GM12801 (cell line): ENCODE measurements around the gene EIF2S1.

ENCODE experiments used
- TF ChIP-seq, protein P1 (sequence below): IDR thresholded peaks from one replicate; pipeline ENCODE4 v1.5.1; 2011; ENCODE audit warnings: control low read depth; ENCODE audit not compliant: insufficient read length; ENCODE audit errors: extremely low read depth

The EIF2S1 gene

DNA sequence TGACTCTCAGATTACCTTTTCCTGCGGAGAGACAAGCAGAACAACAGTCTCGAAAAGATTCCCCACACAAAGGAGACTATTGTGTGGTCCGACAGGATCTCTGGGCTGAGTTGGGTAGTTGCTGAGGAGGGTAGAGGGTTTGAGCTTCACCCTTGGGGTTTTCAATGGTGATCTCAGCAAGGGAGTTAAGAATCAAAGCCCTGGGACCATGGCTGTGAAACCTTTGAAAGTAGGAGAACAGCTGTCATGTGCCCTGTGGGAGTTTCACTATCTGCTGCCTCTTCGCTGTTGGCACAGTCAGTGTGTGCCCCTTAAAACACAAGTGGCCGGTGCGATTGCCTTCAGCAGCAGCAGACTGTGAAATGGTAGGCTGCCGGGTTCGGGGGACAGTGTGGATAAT, 66.0 kb downstream of the EIF2S1 start:
- TF ChIP-seq, protein P1, sequence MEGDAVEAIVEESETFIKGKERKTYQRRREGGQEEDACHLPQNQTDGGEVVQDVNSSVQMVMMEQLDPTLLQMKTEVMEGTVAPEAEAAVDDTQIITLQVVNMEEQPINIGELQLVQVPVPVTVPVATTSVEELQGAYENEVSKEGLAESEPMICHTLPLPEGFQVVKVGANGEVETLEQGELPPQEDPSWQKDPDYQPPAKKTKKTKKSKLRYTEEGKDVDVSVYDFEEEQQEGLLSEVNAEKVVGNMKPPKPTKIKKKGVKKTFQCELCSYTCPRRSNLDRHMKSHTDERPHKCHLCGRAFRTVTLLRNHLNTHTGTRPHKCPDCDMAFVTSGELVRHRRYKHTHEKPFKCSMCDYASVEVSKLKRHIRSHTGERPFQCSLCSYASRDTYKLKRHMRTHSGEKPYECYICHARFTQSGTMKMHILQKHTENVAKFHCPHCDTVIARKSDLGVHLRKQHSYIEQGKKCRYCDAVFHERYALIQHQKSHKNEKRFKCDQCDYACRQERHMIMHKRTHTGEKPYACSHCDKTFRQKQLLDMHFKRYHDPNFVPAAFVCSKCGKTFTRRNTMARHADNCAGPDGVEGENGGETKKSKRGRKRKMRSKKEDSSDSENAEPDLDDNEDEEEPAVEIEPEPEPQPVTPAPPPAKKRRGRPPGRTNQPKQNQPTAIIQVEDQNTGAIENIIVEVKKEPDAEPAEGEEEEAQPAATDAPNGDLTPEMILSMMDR: no peak

DNA sequence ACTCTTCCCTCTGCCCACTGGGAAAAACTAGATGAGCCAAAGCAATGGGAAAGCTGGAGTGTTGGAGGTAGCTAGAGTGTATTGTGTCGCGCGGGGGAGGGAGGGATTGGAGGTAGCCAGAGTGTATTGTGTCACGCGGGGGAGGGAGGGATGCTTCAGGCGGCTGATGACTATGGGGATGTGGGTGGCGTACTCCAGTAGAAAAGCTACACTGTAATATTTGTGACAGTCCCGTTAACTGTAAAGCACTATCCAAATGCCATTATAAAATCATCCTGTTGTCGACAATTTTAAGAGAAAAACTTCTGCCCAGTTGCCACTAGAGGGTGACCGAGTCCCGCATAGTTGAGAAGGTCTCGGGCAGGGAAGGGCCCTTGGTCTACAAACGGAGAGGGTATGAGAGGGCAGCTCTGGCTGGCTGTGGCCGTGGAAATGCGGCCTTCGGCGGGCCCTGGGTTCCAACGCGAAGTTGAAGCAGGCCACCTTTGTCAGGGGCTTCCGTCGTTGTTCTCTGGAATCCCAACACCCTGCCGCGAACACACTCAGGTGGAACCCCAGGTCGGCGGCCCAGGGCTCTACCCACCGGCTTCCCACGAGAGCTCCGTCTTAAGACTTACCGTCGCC, 67.0 kb downstream of the EIF2S1 start:
- TF ChIP-seq, protein P1: no peak

DNA sequence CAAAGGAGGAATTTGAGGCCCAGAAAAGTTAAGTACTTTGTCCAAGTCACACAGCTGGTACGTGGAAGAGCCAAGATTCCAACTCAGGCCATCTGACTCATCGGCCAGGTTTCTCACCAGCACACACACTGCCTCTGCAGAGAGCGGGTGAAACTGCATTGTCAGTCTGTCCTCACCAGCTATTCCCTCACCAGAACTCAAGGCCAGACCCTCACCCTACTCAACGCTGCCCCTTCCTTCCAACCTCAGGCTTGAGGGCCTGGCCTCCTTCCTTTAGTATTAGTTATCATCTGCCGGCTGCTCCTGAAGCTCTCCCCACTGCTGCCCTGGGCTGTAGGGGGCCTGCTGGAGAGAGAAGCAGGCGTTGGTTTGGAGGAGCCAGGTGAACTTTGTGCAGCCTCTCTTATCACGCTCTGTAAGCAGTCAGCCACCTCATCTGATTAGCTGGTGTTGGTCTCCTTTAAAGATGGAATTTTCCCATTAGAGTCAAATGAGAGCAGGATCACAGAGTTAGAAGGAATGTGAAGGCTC, 68.4 kb downstream of the EIF2S1 start:
- TF ChIP-seq, protein P1: no peak

DNA sequence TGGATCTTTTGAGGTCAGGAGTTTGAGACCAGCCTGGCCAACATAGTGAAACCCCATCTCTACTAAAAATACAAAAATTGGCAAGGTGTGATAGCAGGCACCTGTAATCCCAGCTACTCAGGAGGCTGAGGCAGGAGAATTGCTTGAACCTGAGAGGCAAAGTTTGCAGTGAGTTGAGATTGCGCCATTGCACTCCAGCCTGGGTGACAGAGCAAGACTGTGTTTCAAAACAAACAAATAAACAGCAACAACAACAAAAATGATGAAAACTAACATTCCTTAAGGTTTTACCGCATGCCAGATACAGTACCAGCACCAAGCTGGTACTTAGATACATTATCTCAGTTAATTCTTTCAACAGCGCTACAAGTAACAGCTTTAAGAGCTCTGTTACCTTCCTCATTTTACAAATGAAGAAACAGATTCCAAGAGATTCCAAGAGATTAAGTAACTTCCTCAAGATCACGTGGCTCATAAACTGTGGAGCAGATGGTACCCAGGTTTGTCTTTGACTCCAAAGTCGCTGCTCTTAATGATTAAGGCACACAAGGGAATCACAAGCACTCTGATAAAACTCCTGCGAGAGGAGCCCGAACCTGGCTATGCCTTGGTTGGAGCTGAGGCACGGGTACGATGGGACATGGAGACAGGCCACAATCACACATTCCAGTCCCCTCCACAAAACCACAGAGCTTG, 69.5 kb downstream of the EIF2S1 start:
- TF ChIP-seq, protein P1: no peak

DNA sequence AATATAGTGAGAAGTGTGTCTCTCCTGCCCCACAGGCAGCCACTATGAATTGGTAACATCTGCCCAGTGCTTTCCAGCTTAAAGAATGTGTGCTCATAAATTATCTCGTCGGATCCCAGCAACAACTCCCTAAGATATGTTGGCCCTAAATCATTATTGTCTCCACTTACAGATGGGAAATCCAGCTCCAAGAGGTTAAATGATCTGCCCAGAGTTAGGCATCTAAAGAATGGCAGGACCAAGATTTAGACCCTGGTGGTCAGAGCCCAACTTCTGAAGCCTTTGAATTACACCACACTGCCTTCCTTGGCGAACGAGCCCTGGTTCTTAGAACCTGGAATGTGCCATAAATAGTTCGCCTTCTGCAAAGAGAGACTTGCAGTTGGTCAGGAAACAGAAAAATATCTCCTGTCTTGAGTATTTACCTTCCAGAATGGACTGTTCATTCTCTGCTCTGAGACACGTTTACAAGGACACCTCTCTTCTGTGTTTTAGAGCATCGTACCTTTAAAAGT, 72.0 kb downstream of the EIF2S1 start:
- TF ChIP-seq, protein P1: no peak

DNA sequence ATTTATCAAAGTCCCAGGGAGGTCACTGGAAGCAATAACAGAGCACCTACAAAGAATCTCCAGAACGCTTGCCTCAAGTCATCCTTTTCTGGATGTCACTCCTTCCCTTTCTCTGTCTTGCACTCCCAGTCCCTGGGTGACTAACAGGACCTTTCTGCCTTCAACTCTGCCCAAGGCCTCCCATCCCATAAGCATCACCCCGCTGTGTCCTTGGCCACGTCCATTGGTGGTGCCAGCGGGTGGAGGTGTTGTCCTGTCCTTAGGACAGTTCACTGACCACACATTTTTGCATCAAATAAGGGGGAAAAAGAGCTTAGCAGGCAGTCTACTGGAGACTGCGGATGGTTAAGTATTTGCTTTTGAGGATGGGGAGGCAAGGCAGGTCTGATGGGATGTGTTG, 75.5 kb downstream of the EIF2S1 start:
- TF ChIP-seq, protein P1: no peak
